K562 (cell line): Measurements from ENCODE around the gene UPF2. TPM values are rescaled to one million over a fixed set of nuclear protein-coding genes. Genes with fewer than 3 reads are reported as not detected.
A peak's percentile ranks its signal among the peaks of the same experiment; 100 is the strongest.

Source experiments
- ADNP ChIP-seq: fragments of 200-800 bp; sonication (Bioruptor generic); IDR thresholded peaks from 2 replicates; pipeline ENCODE4 v1.6.1; 2016; ENCODE audit warnings: missing genetic modification characterization, missing compliant biosample characterization
- ATF4 ChIP-seq: fragments of 450-650 bp; formaldehyde crosslinking; IDR thresholded peaks from 2 replicates; pipeline ENCODE4 v1.4.0; 2022; ENCODE audit warnings: mild to moderate bottlenecking, moderate library complexity
- BHLHE40 ChIP-seq: IDR thresholded peaks from 2 replicates; pipeline ENCODE4 v1.6.1; 2011; ENCODE audit warnings: low read length, improper control_type of control experiment
- CBFA2T2 ChIP-seq: fragments of 450-650 bp; conservative IDR thresholded peaks from 2 replicates; pipeline ENCODE4 v1.6.1; 2017; ENCODE audit warnings: mild to moderate bottlenecking
- CTBP1 ChIP-seq: fragments of 450-650 bp; IDR thresholded peaks from 2 replicates; pipeline ENCODE4 v1.6.1; 2016; ENCODE audit warnings: borderline replicate concordance
- FOSL1 ChIP-seq: fragments of 200-800 bp; sonication (Bioruptor generic); conservative IDR thresholded peaks from 2 replicates; pipeline ENCODE4 v1.6.1; 2016; ENCODE audit warnings: missing genetic modification characterization, missing compliant biosample characterization
- IRF2 ChIP-seq: sonication (generic); formaldehyde crosslinking; IDR thresholded peaks from 2 replicates; pipeline ENCODE4 v1.8.1; 2022; ENCODE audit warnings: mild to moderate bottlenecking, missing genetic modification reagents
- MAX ChIP-seq: sonication (generic); formaldehyde crosslinking; IDR thresholded peaks from 2 replicates; pipeline ENCODE4 v1.9.0; 2022; ENCODE audit warnings: mild to moderate bottlenecking, missing genetic modification reagents
- RBFOX2 ChIP-seq: fragments of 200-400 bp; formaldehyde crosslinking; IDR thresholded peaks from 2 replicates; pipeline ENCODE4 v1.6.1; 2017; ENCODE audit warnings: low read depth, mild to moderate bottlenecking, low read length, moderate library complexity
- REST ChIP-seq, 2 experiments: fragments of 450-650 bp; formaldehyde crosslinking in 1 of 2; IDR thresholded peaks; 2 replicates each; pipeline versions ENCODE4 v1.4.0 to v1.6.1; 2014 to 2020; ENCODE audit warnings: mild to moderate bottlenecking in 2 of 2, borderline replicate concordance in 1 of 2, low read depth in 1 of 2
- THAP12 ChIP-seq: fragments of 250-450 bp; sonication (Bioruptor Pico); IDR thresholded peaks from 2 replicates; pipeline ENCODE4 v1.9.0; 2021; ENCODE audit warnings: mild to moderate bottlenecking, inconsistent platforms
- YY1 ChIP-seq, 3 experiments: IDR thresholded peaks; 2 replicates each; pipeline ENCODE4 v1.6.1; 2011; ENCODE audit warnings: low read length in 2 of 3, mild to moderate bottlenecking in 2 of 3, moderate library complexity in 2 of 3, borderline replicate concordance in 1 of 3, control low read depth in 1 of 3, low read depth in 1 of 3; ENCODE audit not compliant: insufficient read depth in 3 of 3, insufficient replicate concordance in 2 of 3, control insufficient read depth in 1 of 3, insufficient read length in 1 of 3; ENCODE audit errors: extremely low read depth in 1 of 3
- polyA plus RNA-seq, 8 experiments: library from polyadenylated mRNA; depleted of rRNA in 4 of 8; stranded (reverse) in 5 of 8; unstranded in 3 of 8; fragments of >200 nt; fragmentation: Nextera tagmentation in 2 of 8; fragmentation: Illumina TruSeq in 1 of 8; extraction: Ambion mirVana in 2 of 8; extraction: Trizol in 1 of 8; gene quantifications; 2 replicates each; pipeline versions ENCODE4 v1.2.1 to v1.2.3, GENCODE V29; 2011 to 2014; ENCODE audit warnings: inconsistent platforms in 1 of 8, missing spikeins in 1 of 8
- total RNA-seq, 7 experiments: library from RNA; depleted of rRNA in 6 of 7; stranded (reverse); fragments of >200 nt in 6 of 7; fragmentation: Illumina TruSeq in 2 of 7; extraction: Trizol in 2 of 7; gene quantifications; 2 replicates each; pipeline versions ENCODE4 v1.2.1 to v1.2.3, GENCODE V29; 2011 to 2021; ENCODE audit warnings: low replicate concordance in 1 of 7

The UPF2 gene
- total and polyA plus RNA-seq, 9 of the 15 experiments (the other 6 are each of a cell fraction or from before 2014, with no cell fraction given), result 13.9 to 37.7 (median 23.7) TPM

- TF ChIP-seq REST (IDR thresholded peaks at IDR 0.05; ENCODE audit: borderline replicate concordance) (peak; percentile 33; the same call in 1 of the 2 replicates), REST (CRISPR knock-in tag; IDR thresholded peaks at IDR 0.05; ENCODE audit: low read depth) (no peak), CBFA2T2 (no peak), FOSL1 (no peak), ADNP (no peak), CTBP1 (no peak), ATF4 (CRISPR knock-in tag) (no peak), MAX (peak; percentile 70; the same call in 1 of the 2 replicates), IRF2 (no peak), THAP12 (0 out of 2 replicates have a peak, but pooled peaks have one; percentile 8), RBFOX2 (peak; percentile 41), BHLHE40 (peak; percentile 80), YY1 (IDR thresholded peaks at IDR 0.05; ENCODE audit: borderline replicate concordance in 1 of 3, control insufficient read depth in 1 of 3, extremely low read depth in 1 of 3, insufficient read depth in 3 of 3, insufficient read length in 1 of 3, insufficient replicate concordance in 2 of 3, low read depth in 1 of 3, low read length in 2 of 3) (peak in 1 of 3 experiments; percentile 39)
These were observed 166.9 kb downstream of the UPF2 start (continued) for GRCh38 chr10:11875494-11876281.
